Measurements from ENCODE around the gene ADRA2B.

The ADRA2B gene

DNA sequence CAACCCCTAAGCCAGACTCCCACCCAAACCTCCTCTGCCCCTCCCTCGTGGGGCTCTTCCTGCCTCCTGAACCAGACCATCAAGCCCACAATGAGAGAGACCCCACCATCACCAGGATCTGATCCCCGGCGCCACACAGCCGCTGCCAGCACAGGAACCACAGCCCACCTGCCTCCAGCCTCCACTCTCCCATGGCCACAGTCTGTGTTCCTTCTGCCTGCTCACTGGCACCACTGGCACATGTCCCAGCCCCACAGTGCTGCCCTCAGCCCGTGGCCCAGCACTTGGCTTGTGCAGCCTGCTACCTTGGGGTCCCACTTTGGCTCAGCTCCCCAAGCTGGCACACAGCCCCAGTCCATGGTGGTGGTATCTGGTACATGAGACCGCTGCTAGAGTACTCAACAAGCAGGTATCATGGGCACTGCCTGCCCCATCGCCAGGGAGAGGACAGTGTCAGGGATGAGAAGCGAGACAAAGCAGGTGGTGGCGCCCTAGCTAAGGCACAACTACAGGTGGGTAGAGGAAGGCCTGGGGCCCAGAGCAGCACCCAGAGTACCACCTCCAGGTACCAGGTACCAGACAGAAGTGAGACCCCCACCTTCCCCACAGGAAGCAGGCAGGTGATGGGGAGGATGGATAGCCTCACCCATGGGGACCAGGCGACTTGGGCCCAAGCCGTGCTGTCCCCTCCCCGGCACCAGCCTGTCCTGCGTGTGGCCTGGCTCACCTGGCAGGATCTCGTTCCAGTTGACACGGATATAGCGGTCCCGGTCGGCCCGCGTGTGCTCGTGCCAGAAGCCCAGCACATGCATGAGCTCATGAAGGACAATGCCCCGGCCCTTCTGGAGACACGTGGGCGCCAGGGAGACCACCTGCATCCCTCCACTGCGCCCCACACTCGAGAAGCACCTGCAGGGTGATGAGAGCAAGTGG, 15.7 kb upstream of the ADRA2B start:
- no peak overlapping the region for H3K27ac Mint-ChIP-seq
- H3K9me3 Mint-ChIP-seq, result no peaks in the 10 kb centered on the region
- peaks cover 3% of the 10 kb centered on the region for H3K36me3 Mint-ChIP-seq
- no peaks in the 10 kb centered on the region for H3K27me3 Mint-ChIP-seq
- H3K4me3 Mint-ChIP-seq, result no peak overlapping the region
- peaks cover 14% of the 10 kb centered on the region for H3K4me1 Mint-ChIP-seq

- Mint-ChIP-seq H3K36me3 (peaks cover 8% of the 10 kb centered on the region), H3K27ac (peak overlapping the region; percentile 85), H3K4me3 (peak overlapping the region; percentile 19), H3K4me1 (peaks cover 14% of the 10 kb centered on the region), H3K27me3 (no peaks in the 10 kb centered on the region), H3K9me3 (no peaks in the 10 kb centered on the region)
Measured at GRCh38 chr2:96131152-96131812, 14.9 kb upstream of the ADRA2B start.

- Mint-ChIP-seq H3K27ac (no peak overlapping the region), H3K9me3 (no peaks in the 10 kb centered on the region), H3K4me3 (no peak overlapping the region), H3K27me3 (no peaks in the 10 kb centered on the region), H3K36me3 (peaks cover 14% of the 10 kb centered on the region), H3K4me1 (peaks cover 14% of the 10 kb centered on the region)
Measured at GRCh38 chr2:96130483-96130882, 14.1 kb upstream of the ADRA2B start.

GRCh38 chr2:96129528-96130120, 13.3 kb upstream of the ADRA2B start:
- Mint-ChIP-seq H3K27me3 (no peaks in the 10 kb centered on the region), H3K4me3 (no peak overlapping the region), H3K27ac (peak overlapping the region; percentile 15), H3K4me1 (peaks cover 14% of the 10 kb centered on the region), H3K36me3 (peaks cover 14% of the 10 kb centered on the region), H3K9me3 (no peaks in the 10 kb centered on the region)

GRCh38 chr2:96128456-96128855, 12.1 kb upstream of the ADRA2B start:
- no peak overlapping the region for H3K27ac Mint-ChIP-seq
- peaks cover 14% of the 10 kb centered on the region for H3K36me3 Mint-ChIP-seq
- H3K27me3 Mint-ChIP-seq, result no peaks in the 10 kb centered on the region
- H3K4me1 Mint-ChIP-seq, result peaks cover 14% of the 10 kb centered on the region
- H3K9me3 Mint-ChIP-seq, result no peaks in the 10 kb centered on the region
- H3K4me3 Mint-ChIP-seq, result no peak overlapping the region

- Mint-ChIP-seq H3K9me3 (no peaks in the 10 kb centered on the region), H3K4me3 (no peak overlapping the region), H3K27me3 (peaks cover 17% of the 10 kb centered on the region), H3K36me3 (peaks cover 11% of the 10 kb centered on the region), H3K27ac (no peak overlapping the region), H3K4me1 (no peaks in the 10 kb centered on the region)
Measured at GRCh38 chr2:96124406-96125265, 8.3 kb upstream of the ADRA2B start.

GRCh38 chr2:96123936-96124335, 7.6 kb upstream of the ADRA2B start:
- H3K27me3 Mint-ChIP-seq, result peaks cover 22% of the 10 kb centered on the region
- no peak overlapping the region for H3K27ac Mint-ChIP-seq
- peaks cover 11% of the 10 kb centered on the region for H3K36me3 Mint-ChIP-seq
- H3K4me1 Mint-ChIP-seq, result no peaks in the 10 kb centered on the region
- no peak overlapping the region for H3K4me3 Mint-ChIP-seq
- H3K9me3 Mint-ChIP-seq, result no peaks in the 10 kb centered on the region

GRCh38 chr2:96123290-96123689, 6.9 kb upstream of the ADRA2B start:
- Mint-ChIP-seq H3K36me3 (peaks cover 11% of the 10 kb centered on the region), H3K4me1 (no peaks in the 10 kb centered on the region), H3K27ac (no peak overlapping the region), H3K9me3 (no peaks in the 10 kb centered on the region), H3K27me3 (peaks cover 23% of the 10 kb centered on the region), H3K4me3 (no peak overlapping the region)

GRCh38 chr2:96122391-96122790, 6.0 kb upstream of the ADRA2B start:
- H3K27ac Mint-ChIP-seq, result no peak overlapping the region
- H3K36me3 Mint-ChIP-seq, result peaks cover 11% of the 10 kb centered on the region
- no peaks in the 10 kb centered on the region for H3K9me3 Mint-ChIP-seq
- H3K4me1 Mint-ChIP-seq, result peaks cover 5% of the 10 kb centered on the region
- H3K27me3 Mint-ChIP-seq, result peaks cover 23% of the 10 kb centered on the region
- H3K4me3 Mint-ChIP-seq, result no peak overlapping the region

GRCh38 chr2:96121414-96121813, 5.0 kb upstream of the ADRA2B start:
- H3K27ac Mint-ChIP-seq, result no peak overlapping the region
- no peaks in the 10 kb centered on the region for H3K9me3 Mint-ChIP-seq
- H3K4me1 Mint-ChIP-seq, result peaks cover 9% of the 10 kb centered on the region
- H3K4me3 Mint-ChIP-seq, result no peak overlapping the region
- peaks cover 23% of the 10 kb centered on the region for H3K27me3 Mint-ChIP-seq
- peaks cover 7% of the 10 kb centered on the region for H3K36me3 Mint-ChIP-seq

GRCh38 chr2:96120991-96121390, 4.6 kb upstream of the ADRA2B start:
- Mint-ChIP-seq H3K4me1 (peaks cover 9% of the 10 kb centered on the region), H3K27me3 (peaks cover 23% of the 10 kb centered on the region), H3K27ac (no peak overlapping the region), H3K9me3 (no peaks in the 10 kb centered on the region), H3K4me3 (no peak overlapping the region), H3K36me3 (peaks cover 3% of the 10 kb centered on the region)

DNA sequence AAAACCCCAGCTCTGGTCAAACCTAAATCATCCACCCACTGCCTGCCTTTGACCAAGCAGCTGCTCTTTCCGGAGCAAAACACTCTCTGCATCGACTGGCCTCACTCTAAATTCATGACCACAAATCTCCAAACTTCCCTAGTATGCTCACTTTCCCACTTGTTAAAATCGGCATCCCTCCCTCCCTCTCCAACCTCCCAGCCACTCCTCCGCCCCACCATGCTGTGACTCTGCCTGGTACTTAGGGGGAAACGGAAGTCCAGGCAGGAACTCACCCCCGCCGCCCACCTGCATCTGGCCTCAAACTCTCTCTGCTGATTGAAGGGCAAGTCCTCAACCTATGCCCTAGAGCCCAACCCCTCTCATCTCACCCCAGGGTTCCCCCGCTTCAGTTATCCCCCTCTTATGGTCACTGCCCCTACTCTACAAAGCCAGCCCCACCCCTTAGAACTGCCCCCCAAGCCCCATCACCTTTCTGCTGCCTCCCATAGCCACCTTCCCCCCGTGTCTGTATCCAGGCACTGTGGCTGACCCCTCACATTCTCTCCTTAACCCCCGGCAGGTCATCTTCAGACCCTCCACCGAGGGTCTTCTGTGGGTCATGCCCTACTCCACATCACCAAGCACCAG, 3.8 kb upstream of the ADRA2B start:
- peaks cover 16% of the 10 kb centered on the region for H3K4me1 Mint-ChIP-seq
- no peaks in the 10 kb centered on the region for H3K9me3 Mint-ChIP-seq
- H3K27ac Mint-ChIP-seq, result no peak overlapping the region
- peaks cover 23% of the 10 kb centered on the region for H3K27me3 Mint-ChIP-seq
- no peak overlapping the region for H3K4me3 Mint-ChIP-seq
- H3K36me3 Mint-ChIP-seq, result no peaks in the 10 kb centered on the region

DNA sequence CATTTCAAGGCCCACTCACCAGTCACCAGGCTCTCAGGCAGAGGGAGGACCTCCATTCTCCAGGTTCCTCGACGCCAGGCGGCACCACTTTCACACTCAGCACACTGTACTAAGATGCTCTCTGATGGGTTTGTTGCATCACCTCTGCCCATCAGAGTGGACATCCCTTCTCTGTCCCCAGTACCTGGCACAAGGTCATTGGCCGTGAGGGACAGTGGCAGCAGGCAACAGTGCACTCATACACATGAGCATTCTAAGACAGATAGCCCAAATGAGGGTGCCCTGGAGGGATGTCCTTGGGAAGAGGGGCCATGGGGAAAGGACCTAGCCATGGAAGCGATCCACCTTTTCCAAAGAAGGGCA, 3.0 kb upstream of the ADRA2B start:
- H3K36me3 Mint-ChIP-seq, result no peaks in the 10 kb centered on the region
- no peaks in the 10 kb centered on the region for H3K9me3 Mint-ChIP-seq
- peaks cover 16% of the 10 kb centered on the region for H3K4me1 Mint-ChIP-seq
- H3K4me3 Mint-ChIP-seq, result no peak overlapping the region
- peaks cover 23% of the 10 kb centered on the region for H3K27me3 Mint-ChIP-seq
- H3K27ac Mint-ChIP-seq, result no peak overlapping the region

- no peaks in the 10 kb centered on the region for H3K9me3 Mint-ChIP-seq
- peaks cover 16% of the 10 kb centered on the region for H3K4me1 Mint-ChIP-seq
- peaks cover 23% of the 10 kb centered on the region for H3K27me3 Mint-ChIP-seq
- no peak overlapping the region for H3K27ac Mint-ChIP-seq
- H3K36me3 Mint-ChIP-seq, result no peaks in the 10 kb centered on the region
- H3K4me3 Mint-ChIP-seq, result no peak overlapping the region
Measured at GRCh38 chr2:96118698-96119388, 2.5 kb upstream of the ADRA2B start.
